IPS-NIHi7 (cell line): ENCODE measurements around the gene C17orf113.

ENCODE experiments used
- DNase-seq: peaks from one replicate; pipeline ENCODE4 v3.0.0; 2012; ENCODE audit warnings: mixed read lengths; ENCODE audit errors: extremely low spot score

C17orf113 gene

GRCh38 chr17:42072323-42073187 is 22.2 kb upstream of the C17orf113 start:
- peak; percentile 52 for DNase-seq

- DNase-seq: no peak
Measured at GRCh38 chr17:42071810-42072209, 21.4 kb upstream of the C17orf113 start.

DNA sequence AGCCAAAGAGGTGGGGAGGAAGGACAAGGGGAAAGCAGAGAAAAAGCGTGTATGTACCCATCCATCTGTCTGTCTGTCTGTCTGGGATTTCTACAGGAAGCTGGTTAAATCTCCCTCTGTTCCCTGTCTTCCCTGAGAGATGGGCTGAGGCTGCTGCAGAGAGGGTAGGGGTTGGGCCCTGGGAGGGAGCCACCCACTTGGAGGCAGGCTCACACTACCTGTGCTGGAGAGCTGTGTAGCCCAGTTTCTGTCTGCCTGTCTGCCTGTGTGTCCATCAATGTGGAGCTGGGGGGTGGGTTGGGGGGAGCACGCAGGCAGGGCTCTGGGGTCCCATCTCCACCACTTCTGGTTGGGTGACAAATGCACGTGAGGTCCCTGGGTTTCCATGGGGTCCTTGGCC is 18.6 kb upstream of the C17orf113 start:
- DNase-seq: no peak

DNA sequence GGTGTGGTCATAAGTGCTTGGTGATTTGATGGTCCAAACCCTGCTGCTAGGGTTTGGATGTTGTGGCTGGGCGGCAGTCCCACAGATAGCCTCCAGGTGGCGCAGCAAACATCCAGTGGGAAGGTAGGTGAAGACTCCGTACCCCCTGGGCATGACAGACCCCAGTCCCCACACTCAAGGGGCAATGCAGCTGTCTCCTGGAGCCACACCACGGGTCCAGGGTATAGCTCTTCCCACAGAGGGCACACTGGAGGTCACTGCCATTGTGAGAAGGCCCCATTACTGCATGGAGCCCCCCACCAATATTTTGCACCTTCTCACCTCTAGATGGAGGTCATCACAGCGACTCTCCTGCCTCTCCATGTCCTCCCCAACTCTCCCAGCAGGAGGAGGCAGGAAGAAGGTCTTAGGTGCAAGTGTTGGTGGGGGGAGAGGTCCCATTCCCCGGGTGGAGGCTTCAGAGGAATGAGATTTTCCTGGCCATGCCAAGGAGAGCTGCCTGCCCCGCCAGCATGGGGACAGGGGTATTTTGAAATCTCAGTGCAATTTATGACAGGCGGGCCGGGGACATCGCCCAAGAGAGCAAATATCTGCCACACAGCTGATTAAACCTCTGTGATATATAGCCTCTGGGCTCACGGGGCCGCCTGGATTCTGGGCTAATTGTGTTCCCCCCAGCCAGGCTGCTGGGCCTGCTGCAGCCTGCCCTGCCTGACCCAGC is 17.1 kb upstream of the C17orf113 start:
- peak; percentile 84 for DNase-seq

DNA sequence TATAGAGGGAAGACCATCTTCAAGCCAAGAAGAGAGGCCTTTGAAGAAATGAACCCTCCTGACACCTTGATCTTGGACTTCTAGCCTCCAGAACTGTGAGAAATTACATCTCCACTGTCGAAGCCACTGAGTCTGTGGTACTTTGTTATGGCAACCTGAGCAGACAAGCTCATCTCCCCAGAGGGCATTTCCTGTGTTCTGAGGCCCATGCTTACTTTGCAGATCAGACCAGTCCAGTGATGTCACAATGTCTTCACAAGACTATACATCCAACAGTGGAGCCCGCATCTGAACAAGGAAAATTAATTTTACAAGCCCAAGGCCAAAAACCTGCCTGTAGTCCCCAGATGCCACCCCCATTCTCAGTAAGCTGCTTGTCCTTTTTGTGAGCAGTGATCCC is 14.8 kb upstream of the C17orf113 start:
- DNase-seq: no peak

DNA sequence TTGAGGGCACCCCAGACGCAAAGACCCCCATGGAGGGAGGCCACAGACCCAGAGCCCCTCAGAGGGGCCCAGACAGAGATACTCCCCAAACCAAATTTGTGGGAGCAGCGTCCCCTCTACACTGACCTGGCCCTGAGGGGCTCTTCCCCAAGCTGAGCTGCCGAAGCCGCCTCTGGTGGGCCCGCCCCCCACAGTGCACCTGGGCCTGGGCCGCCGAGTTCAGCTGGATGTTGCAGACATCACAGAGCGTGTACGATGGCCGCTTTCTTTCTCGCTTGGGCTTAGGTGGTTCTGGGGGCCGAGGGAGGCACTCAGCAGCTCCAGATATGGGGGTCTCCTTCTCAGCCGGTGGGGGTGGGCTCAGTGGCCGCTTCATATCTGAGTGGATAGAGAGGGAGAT is 12.3 kb upstream of the C17orf113 start:
- no peak for DNase-seq

GRCh38 chr17:42061646-42062487 is 11.5 kb upstream of the C17orf113 start:
- DNase-seq: no peak

DNA sequence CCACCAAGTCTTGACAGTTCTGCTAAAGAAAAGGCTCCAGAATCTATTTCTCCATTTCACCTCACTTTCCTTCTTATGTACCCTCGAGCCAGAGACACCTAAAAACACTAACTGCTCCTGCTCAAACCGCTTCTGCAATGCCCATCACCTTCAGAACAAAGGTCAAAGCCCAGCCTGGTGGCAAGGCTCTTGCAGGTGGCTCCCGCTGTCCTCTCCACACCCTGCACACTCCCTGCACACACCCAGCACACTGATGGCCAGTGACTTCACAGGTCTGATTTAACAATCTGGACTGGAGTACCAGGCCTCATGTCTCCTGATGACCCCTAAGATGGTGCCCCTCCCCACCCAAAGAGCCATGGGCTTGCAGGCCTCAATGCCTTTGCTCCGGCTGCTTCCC is 9.8 kb upstream of the C17orf113 start:
- no peak for DNase-seq

- no peak for DNase-seq
Measured at GRCh38 chr17:42059815-42060214, 9.4 kb upstream of the C17orf113 start.

DNA sequence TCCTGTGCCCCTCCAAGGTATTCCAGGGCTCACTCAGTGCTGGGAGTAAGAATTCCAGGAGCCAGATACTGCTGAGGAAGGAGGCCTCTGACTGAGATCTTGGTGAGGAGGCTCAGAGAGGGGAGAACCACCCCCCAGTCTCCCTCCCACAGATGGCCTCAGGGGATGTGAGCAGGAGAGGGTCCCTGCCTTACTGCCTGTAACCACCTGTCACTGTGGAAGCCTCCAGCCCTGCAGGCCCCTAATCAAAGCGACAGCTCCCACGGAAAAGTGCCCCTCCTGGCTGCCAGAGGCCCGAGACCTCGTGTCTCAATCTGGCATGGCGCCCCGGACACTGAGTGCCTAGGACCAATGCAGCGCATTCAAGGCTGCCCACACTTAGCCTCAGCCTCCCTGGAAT is 7.7 kb upstream of the C17orf113 start:
- DNase-seq: no peak

DNA sequence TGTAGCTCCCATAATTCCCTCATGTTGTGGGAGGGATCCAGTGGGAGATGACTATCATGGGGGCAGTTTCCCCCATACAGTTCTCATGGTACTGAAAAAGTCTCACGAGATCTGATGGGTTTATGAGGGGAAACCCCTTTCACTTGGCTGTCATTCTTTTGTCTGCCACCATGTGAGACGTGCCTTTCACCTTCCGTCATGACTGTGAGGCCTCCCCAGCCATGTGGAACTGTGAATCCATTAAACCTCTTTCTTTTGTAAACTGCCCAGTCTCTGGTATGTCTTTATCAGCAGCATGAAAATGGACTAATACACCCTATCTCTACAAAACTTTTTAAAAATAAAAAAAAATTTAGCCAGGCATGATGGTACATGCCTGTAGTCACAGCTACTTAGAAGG is 6.2 kb upstream of the C17orf113 start:
- no peak for DNase-seq

GRCh38 chr17:42055496-42055895 is 5.1 kb upstream of the C17orf113 start:
- DNase-seq: no peak

DNA sequence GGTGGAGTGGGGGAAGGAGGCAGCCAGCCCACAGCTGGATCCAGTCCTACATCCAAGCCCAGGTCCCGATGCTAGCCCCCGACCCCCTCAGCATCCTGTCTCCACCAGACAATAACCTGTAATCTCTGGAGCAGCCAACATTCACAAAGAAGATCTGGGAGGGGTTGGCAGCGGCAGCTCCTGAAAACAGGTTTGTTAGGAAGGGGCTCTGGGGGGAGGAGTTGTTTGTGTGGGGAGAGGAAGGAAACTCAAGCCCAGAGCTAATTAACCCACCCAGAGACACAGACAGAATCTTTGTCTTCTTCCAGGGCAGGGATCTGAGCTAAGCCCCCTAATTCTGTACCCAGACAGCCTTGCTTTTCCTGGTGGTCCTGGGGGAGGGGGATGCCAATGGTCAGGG is 4.6 kb upstream of the C17orf113 start:
- DNase-seq: no peak

DNA sequence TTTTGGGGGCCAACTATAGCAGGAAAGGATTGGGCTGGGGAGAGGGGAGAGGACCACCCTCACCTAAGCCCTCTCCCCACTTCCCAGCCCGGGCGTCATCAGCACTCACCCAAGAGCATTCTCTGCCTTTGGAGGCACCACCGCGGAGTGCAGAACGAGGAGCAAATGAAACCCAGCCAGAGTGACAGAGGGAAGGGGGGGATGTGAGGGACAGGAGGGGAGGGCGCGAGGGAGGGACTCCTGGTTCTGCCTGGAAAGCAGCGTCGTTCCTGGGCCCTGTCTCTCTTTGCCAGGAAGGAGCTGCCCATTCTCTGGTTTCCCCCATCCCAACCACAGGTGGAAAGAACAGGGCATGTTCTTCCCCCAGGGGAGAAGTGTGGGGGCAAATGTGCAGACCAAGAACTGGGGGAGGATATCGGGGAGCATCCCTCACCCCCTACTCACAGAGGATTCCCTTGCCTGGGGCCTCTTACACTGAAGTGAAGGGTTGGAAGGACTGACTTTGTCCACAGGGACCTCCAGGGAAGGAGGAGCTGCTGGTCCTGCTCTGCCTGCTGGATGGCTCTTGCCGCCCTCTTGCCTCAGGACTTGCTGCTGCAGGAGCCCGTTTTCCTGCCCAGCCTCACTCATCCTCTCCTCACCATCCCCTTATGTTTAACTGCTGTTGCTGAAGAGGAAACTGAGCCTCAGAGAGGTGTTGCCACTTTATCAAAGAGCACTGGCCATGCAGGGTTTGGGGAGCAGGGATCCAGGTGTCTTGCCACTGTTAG is 3.5 kb upstream of the C17orf113 start:
- no peak for DNase-seq

- DNase-seq: no peak
Measured at GRCh38 chr17:42052346-42052877, 2.0 kb upstream of the C17orf113 start.

- no peak for DNase-seq
Measured at GRCh38 chr17:42051645-42052044, 1.2 kb upstream of the C17orf113 start.

GRCh38 chr17:42051013-42051400 is 606 bp upstream of the C17orf113 start:
- DNase-seq: no peak

- no peak for DNase-seq
Measured at GRCh38 chr17:42049834-42050392, 488 bp downstream of the C17orf113 start.

DNA sequence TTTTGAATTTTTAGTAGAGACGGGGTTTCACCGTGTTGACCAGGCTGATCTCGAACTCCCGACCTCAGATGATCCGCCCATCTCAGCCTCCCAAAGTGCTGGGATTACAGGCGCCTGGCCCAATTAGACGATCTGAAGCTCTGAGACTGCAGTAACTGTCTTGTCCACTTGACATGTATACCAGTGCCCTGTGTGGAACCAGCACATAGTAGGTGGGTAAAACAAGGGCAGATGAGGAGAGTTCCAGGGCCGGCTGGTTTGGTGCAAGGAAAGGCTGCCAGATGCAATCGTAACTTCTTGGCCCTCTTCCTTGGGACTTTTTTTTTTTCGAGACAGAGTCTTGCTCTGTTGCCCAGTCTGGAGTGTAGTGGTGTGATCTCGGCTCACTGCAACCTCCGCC is 3.1 kb downstream of the C17orf113 start:
- DNase-seq: no peak

DNA sequence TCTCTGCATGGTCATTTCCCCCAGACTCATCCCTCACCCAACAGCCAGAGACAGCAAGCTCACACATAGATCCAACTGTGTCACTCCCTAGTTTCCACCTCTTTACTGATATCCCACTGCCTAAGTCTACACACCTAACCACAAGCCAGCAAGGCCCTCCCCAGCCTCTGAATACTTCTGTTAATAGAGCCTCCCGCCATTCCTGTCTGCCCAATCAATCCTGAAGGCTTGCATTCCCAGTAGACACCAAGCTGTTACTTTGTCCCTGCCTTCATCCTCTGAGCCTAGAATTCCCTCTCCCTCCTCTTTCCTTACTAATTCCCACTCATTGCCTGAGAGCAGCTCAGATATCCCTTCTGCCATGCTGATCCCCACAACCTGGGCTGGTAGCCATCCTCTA is 4.7 kb downstream of the C17orf113 start:
- DNase-seq: no peak
